ENCODE results near the gene BLTP3B. TPM values are rescaled to one million over a fixed set of nuclear protein-coding genes. Genes with fewer than 3 reads are reported as not detected.

BLTP3B gene
- total RNA-seq, 1 experiment from 2014 or later, result 19.1 TPM

- no peak for DNase-seq
- Mint-ChIP-seq H3K4me3 (ENCODE audit: low read depth, unreplicated experiment) (no peak overlapping the region), H3K27ac (ENCODE audit: unreplicated experiment) (no peak overlapping the region), H3K9me3 (ENCODE audit: low read depth, unreplicated experiment) (no peaks in the 10 kb centered on the region), H3K4me1 (ENCODE audit: low read depth, unreplicated experiment) (no peaks in the 10 kb centered on the region), H3K36me3 (ENCODE audit: insufficient read depth, unreplicated experiment) (no peaks in the 10 kb centered on the region), H3K27me3 (ENCODE audit: unreplicated experiment) (no peaks in the 10 kb centered on the region)
- CTCF ChIA-PET, result no interaction called here
- intact Hi-C loops (cut with micrococcal nuclease; ENCODE audit: unreplicated experiment), result no loop called here
- TF ChIP-seq CTCF (IDR thresholded peaks at IDR 0.05; ENCODE audit: unreplicated experiment), result no peak
- no TSS peak for BruUV-seq (replicated peaks)
Observed at GRCh38 chr12:100170313-100170858, 27.7 kb upstream of the BLTP3B start.

- no peak for TF ChIP-seq CTCF (IDR thresholded peaks at IDR 0.05; ENCODE audit: unreplicated experiment)
- Mint-ChIP-seq H3K27me3 (ENCODE audit: unreplicated experiment) (no peaks in the 10 kb centered on the region), H3K4me3 (ENCODE audit: low read depth, unreplicated experiment) (no peak overlapping the region), H3K4me1 (ENCODE audit: low read depth, unreplicated experiment) (peaks cover 4% of the 10 kb centered on the region), H3K9me3 (ENCODE audit: low read depth, unreplicated experiment) (no peaks in the 10 kb centered on the region), H3K27ac (ENCODE audit: unreplicated experiment) (no peak overlapping the region), H3K36me3 (ENCODE audit: insufficient read depth, unreplicated experiment) (no peaks in the 10 kb centered on the region)
- intact Hi-C loops (cut with micrococcal nuclease; ENCODE audit: unreplicated experiment), result no loop called here
- CTCF ChIA-PET, result interaction anchor here (1.7 kb wide), 1 partner anchor 24 kb away, joined by 3 read pairs; no protein-coding TSS in a partner anchor
- BruUV-seq (replicated peaks), result no TSS peak
- DNase-seq, result no peak
Observed at GRCh38 chr12:100169345-100169744, 26.7 kb upstream of the BLTP3B start.

- Mint-ChIP-seq H3K4me1 (ENCODE audit: low read depth, unreplicated experiment) (peaks cover 12% of the 10 kb centered on the region), H3K4me3 (ENCODE audit: low read depth, unreplicated experiment) (no peak overlapping the region), H3K36me3 (ENCODE audit: insufficient read depth, unreplicated experiment) (peaks cover 6% of the 10 kb centered on the region), H3K27me3 (ENCODE audit: unreplicated experiment) (no peaks in the 10 kb centered on the region), H3K27ac (ENCODE audit: unreplicated experiment) (no peak overlapping the region), H3K9me3 (ENCODE audit: low read depth, unreplicated experiment) (no peaks in the 10 kb centered on the region)
- no peak for DNase-seq
- no peak for TF ChIP-seq CTCF (IDR thresholded peaks at IDR 0.05; ENCODE audit: unreplicated experiment)
- intact Hi-C loops (cut with micrococcal nuclease; ENCODE audit: unreplicated experiment), result no loop called here
- BruUV-seq (replicated peaks), result no TSS peak
- CTCF ChIA-PET, result interaction anchor here (1.7 kb wide), 1 partner anchor 24 kb away, joined by 3 read pairs; no protein-coding TSS in a partner anchor
Observed at GRCh38 chr12:100168562-100168961, 25.9 kb upstream of the BLTP3B start.

- no TSS peak for BruUV-seq (replicated peaks)
- Mint-ChIP-seq H3K9me3 (ENCODE audit: low read depth, unreplicated experiment) (no peaks in the 10 kb centered on the region), H3K36me3 (ENCODE audit: insufficient read depth, unreplicated experiment) (peaks cover 9% of the 10 kb centered on the region), H3K27ac (ENCODE audit: unreplicated experiment) (no peak overlapping the region), H3K4me1 (ENCODE audit: low read depth, unreplicated experiment) (peaks cover 13% of the 10 kb centered on the region), H3K27me3 (ENCODE audit: unreplicated experiment) (no peaks in the 10 kb centered on the region), H3K4me3 (ENCODE audit: low read depth, unreplicated experiment) (no peak overlapping the region)
- DNase-seq, result no peak
- no peak for TF ChIP-seq CTCF (IDR thresholded peaks at IDR 0.05; ENCODE audit: unreplicated experiment)
- CTCF ChIA-PET, result no interaction called here
- intact Hi-C loops (cut with micrococcal nuclease; ENCODE audit: unreplicated experiment), result no loop called here
Observed at GRCh38 chr12:100166232-100166631, 23.6 kb upstream of the BLTP3B start.
